Middle frontal gyrus (tissue), 1 donor: ENCODE measurements around the gene EMX1.

Experiments
- DNase-seq: peaks from one replicate; pipeline ENCODE4 v3.0.0-alpha.2; 2015; ENCODE audit warnings: low spot score; ENCODE audit errors: extremely low spot score

Gene EMX1

GRCh38 chr2:72924353-72925240 is 7.3 kb downstream of the EMX1 start:
- no peak for DNase-seq

- no peak for DNase-seq
Observed at GRCh38 chr2:72925328-72925943, 8.1 kb downstream of the EMX1 start.

GRCh38 chr2:72926368-72926767 is 9.0 kb downstream of the EMX1 start:
- DNase-seq = no peak

- DNase-seq = no peak
Observed at GRCh38 chr2:72926811-72927465, 9.6 kb downstream of the EMX1 start.

DNA sequence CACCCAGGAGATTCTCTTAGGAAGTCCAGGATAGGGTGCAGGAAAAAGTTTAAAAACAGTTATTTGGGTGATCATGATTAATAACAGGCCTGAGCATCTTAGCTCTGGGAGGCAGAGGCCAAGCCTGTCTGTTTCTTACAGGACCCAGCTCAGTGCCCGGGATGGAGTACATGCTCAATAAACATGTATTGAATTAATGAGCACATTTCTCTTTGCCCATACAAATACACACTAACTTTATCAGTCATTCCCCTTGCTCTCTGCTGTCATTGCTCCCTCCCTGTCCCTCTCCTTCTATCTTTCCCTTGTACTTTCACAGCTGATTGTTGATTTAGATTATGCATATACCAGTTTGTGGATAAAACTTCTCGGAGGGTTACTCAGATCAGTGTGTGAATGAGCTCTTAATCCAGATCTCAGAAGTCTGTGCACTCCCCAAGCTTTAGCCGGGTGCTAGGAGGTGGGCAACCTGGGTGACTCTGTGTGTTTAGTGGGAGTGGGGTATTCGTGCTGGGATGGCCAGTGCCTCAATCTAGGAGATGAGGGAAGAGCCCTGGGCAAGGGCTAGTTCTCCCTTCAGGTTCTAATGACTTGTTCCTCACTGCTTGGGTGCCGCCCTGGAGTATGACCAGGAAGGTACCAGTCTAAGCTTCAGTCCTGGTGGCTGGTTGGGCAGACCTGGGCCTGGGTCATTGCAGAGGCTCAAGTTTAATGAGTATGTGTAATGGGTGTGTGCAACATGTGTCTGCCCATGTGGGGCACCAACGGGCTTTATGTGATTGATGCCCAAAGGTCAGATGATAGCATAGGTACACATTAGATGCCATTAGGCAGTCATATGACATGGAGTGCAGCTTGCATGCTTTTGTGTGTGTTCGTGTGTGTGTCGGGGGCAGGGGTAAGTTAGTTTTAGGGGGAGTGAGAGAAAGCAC is 10.6 kb downstream of the EMX1 start:
- DNase-seq = no peak

DNA sequence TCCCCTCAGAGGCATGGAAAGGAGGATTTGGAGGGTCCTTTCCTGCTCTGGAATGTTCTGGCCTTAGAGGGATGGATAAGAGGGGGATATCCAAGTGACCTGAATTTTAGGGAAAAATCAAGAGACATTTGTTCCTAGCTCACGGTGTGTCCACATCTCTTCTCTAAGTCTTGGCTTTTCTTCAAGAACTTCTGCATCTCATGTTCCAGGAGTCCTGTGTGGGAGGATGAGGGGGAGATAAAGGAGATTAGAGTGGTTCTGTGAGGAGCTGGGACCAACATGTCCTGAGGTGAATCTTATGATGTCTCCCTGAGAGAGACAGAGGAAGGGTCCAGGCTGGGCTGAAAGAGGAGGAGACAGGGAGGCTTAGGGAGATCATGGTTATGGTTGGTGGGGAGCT is 11.7 kb downstream of the EMX1 start:
- no peak for DNase-seq

- no peak for DNase-seq
Observed at GRCh38 chr2:72931280-72931910, 14.1 kb downstream of the EMX1 start.

- no peak for DNase-seq
Observed at GRCh38 chr2:72932045-72932740, 14.9 kb downstream of the EMX1 start.

DNA sequence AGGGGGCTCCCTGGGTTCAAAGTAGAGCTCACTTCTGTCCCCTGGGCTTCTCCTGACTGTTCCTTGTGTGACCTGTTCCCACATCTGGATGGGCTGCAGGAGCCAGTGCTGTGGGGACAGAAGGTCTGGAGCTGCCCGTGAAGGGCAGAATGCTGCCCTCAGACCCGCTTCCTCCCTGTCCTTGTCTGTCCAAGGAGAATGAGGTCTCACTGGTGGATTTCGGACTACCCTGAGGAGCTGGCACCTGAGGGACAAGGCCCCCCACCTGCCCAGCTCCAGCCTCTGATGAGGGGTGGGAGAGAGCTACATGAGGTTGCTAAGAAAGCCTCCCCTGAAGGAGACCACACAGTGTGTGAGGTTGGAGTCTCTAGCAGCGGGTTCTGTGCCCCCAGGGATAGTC is 15.5 kb downstream of the EMX1 start:
- no peak for DNase-seq

- no peak for DNase-seq
Observed at GRCh38 chr2:72933207-72933606, 15.9 kb downstream of the EMX1 start.

GRCh38 chr2:72933646-72934151 is 16.4 kb downstream of the EMX1 start:
- DNase-seq = no peak

DNA sequence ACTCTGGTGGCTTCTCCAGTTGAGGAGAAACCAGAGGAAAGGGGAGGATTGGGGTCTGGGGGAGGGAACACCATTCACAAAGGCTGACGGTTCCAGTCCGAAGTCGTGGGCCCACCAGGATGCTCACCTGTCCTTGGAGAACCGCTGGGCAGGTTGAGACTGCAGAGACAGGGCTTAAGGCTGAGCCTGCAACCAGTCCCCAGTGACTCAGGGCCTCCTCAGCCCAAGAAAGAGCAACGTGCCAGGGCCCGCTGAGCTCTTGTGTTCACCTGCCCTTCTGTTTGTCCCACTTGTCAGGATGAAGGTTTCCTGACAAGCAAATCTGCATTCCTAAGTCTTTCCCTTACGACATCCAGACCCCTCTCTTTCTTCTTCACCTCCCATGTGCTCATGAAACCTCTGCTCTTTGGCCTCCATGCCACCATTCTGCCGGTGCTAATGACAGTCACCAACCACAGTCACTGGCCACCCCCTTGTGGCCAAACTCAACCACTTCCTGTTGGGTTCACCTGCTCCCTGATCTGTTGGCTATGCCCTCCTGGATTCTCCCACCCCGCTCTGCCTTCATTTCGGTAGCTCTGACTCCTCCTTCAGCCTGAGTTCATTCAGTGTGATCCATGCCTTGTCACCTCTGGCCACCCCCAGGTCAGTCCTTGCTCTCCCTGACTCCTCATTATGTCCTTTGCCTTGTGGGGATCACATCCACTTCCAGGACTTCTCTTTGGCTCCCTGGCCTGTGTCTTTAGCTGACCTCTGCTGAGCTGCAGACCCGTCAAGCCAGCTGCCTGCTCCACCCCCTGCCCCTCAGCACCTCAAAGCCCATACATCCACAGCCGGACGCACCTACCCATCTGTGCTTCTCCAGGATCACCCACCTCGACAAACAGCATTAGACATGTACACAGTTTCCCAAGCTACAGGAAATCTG is 17.6 kb downstream of the EMX1 start:
- no peak for DNase-seq

GRCh38 chr2:72935611-72935957 is 18.3 kb downstream of the EMX1 start:
- no peak for DNase-seq

DNA sequence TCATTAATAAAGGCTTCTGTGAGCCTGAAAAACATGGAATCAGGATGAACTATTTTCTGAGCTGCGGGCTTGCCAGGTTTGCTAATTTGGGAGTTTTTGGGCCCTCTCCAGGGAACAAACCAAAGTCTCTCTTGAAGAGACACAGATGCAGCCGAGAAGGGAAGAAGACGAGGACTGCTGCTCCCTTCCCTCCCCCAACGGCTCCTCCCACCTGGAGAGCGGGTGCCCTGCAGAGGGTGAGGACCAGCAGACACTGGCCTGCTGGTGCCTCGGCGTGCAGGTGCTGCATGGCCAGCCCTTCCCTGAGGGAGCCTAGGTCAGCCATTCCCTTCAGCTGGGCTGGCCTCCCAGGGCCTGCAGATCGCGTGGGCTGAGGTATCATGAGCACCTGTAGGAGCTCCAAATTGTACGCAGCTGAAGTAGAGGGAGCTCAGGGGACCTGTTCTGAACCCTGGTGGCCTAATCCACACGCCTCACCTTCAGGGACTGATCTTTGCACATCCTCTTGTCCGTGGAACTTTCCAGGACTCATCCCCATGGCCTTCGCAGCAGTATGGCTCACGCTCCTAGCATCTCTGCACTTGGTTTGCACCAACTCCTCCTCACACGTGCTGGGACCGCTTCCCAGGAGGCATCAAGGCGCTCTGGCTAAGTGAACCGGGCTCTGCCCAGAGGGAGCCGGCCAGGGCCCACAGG is 19.5 kb downstream of the EMX1 start:
- no peak for DNase-seq

- DNase-seq = no peak
Observed at GRCh38 chr2:72937356-72937669, 20.0 kb downstream of the EMX1 start.

- DNase-seq = no peak
Observed at GRCh38 chr2:72938455-72938854, 21.1 kb downstream of the EMX1 start.

DNA sequence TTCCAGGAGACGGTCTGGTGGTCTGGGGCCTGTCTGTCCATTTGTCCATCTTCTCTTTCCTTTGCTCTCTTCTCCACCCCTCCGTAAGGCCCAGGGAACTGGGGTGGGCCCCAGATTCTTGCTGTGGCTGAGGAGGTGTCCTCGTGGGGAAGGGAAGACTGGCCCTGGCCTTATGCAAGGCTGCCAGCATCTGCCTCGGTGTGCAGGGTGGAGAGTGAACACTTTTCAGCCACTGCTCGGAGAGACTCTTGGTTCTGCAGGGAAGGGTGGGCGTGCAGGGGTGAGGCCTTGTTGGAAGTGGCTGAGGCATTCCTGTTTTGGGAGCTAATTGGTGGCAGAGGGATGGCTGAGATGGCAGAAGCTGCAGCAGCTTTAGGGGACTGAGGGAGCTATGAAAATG is 23.0 kb downstream of the EMX1 start:
- no peak for DNase-seq

DNA sequence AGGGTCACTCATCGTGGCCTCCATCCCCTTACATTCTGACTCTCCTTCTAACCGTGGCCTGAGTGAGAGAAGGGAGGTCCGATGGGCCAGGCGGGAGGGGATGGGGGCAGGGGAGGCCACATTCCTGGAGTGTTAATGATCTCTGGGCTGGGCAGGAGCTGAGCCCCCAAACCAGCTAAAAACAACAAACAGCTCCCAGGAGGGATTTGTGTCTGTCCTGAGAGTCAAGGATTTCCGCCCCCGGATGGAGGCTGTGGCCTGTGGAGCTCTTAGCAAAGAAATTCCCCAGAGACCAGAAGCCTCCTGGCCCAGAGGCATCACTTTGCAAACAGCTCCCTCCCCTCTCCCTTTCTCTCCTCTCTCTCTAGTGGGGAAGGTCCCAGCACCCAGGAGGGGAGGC is 23.5 kb downstream of the EMX1 start:
- no peak for DNase-seq

GRCh38 chr2:72942293-72942692 is 25.0 kb downstream of the EMX1 start:
- no peak for DNase-seq
